Stimulated activated CD4-positive, alpha-beta T cell treated with anti-CD3 and anti-CD28 coated beads, TNF-alpha, amount 100 ng/mL, for 1 hour (primary cell): ENCODE measurements around the gene PTCRA.
"Not testable (repeated sequence)": the region's sequence is repeated elsewhere in the genome, so short reads cannot be mapped to it uniquely, and the experiment has no call there.

Experiments
- DNase-seq, 3 donors: peaks; one replicate each; pipeline ENCODE4 v3.0.0-alpha.2; 2020; ENCODE audit warnings: low read depth in 3 of 3, low spot score in 1 of 3

The PTCRA gene, protein sequence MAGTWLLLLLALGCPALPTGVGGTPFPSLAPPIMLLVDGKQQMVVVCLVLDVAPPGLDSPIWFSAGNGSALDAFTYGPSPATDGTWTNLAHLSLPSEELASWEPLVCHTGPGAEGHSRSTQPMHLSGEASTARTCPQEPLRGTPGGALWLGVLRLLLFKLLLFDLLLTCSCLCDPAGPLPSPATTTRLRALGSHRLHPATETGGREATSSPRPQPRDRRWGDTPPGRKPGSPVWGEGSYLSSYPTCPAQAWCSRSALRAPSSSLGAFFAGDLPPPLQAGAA

DNA sequence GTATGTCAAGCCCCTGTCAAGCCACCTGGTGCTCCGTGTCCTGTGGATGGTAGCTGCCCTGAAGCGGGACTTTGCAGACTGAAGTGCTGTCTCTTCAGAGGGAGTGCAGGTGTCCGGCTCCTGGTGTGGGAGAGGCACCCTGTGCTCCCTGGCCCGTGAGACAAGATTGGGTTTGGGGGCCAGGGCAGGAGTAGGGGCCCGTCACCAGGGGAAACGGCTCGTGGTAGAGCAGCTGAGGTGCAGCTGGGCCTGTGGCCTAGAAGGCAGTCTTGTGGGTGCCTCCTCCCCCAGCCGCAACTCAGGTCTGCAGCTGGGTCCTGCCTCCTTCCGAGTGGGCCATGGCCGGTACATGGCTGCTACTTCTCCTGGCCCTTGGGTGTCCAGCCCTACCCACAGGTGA is at the start of gene PTCRA:
PTCRA (plus strand) TSS at position 322 of the 400 bp plus-strand sequence; CDS start at position 339, 17 bp downstream.
- no peak for DNase-seq

DNA sequence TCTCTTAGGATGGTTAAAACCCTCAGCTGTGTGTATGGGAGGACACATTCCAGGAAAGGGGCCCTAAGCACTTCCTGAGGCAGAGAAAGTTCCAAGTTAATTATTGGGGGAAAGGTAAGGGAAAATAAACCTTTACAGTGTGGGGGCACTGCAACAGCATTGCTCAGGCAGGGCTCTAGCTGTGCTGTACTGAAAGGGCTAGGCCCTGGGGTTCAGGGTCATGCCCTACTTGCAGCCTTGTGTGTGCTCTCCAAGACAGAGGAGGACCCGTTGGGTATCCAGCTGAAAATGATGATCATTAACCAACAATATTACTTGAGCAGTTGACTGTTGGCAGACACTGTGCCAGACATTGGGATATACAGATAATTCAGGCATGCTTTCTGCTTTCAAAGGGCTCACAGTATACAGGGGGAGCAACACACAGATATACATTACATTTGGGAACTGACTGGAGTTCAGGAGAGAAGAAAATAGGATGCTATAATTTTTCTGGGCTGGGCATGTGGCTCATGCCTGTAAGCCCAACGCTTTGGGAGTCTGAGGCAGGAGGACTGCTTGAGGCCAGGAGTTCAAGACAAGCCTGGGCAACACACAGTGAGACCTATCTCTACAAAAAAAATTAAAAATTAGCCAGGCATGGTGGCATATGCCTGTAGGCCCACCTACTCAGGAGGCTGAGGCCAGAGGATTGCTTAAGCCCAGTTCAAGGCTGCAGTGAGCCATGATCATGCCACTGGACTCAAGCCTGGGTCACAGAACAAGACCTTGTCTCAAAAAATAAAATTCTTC is 45.5 kb upstream of the PTCRA start:
- DNase-seq, result no peak

DNA sequence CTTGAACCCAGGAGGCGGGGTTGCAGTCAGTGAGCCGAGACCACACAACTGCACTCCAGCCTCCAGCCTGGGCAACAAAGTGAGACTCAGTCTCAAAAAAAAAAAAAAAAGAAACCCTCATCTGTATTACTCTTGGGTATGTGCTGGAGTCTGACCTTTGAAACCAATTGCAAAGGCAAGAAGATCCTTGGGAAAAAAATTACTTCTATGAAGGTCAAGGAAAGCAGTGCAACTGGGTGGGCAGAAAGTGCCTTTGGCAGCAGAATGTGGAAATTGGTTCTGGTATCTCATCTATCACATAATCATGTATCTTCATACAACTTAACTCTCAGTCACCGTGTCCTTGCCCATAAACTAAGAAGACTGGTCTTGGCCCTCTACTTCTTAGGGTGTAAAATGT is 44.1 kb upstream of the PTCRA start:
- no peak for DNase-seq

DNA sequence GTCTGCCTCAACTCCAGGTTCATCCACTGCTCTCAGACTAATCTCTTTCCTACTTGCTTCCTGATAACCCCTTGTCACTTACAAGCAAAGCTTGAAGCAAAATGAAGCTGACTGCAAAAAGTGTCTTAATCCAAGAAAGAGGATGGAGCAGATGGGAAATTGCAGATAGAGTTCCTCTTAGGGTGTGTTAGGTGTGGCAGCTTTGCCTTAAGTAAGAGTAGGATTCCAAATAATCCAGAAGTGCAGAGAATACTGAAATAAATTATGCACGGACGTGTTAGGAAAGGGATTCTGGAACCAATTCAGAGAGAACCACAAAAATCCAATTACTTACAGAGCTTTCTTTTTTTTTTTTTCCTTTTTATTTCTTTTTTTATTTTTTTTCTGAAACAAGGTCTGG is 42.5 kb upstream of the PTCRA start:
- no peak for DNase-seq

DNA sequence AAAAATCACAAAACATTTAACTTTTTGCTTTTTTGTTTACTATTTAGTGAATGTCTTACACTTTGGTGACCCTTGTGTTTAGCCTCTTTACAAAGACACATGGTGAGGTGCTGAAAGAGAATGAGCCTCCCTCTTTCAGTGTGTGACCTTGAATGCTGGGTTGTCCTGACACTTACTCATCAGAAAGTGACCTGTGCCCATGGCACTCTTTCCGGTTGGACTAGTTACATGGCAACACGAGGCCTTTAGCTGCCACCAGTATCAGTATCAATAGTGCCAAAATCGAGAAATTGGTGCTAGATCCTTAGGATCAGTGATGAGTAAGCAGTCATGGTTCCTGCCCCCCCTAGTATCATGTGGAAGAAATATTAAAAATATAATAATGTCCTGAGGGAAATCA is 38.2 kb upstream of the PTCRA start:
- no peak for DNase-seq

DNA sequence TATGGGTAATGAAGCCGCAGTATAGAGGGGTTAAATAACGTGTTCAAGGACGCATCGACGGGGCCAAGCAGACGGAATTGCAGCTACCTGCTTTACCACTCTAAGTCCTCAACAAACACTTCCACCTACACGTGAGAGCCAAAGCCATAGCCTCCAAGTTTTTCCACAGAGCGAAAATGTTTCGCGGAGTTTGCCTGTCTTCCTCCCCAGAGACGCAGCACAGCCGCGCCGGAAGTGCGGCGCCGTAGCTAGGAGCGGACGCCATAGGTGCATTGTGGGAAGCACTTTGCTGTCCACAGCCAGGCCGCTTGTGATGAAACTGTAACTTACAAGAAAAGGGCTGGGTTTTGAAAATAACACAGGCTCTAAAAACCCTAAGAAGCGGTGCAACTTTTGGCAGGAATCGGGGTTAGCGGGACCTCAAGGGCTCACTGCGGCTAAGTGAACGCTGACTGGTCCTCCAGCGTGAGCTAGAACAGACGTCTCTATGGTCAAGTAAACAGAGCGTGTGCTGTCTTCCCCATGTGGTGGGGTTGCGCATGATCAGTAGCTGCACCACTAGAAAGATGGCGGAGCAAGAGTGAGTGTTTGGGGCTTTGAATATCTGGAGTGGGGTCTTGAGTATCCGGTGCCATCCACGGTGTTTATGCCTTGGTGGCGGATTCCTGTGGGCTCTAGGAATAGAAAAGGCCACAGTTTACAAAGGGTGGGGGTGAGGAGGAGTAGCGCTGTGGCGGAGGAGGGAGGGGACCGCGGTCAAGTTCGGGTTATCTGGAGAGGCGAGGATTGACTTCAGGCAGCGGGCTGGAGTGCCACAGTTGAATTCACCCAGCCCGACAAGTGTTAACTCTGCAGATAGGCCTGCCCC is 36.2 kb upstream of the PTCRA start, which contains the start of gene RPL7L1:
RPL7L1 (plus strand) TSS at position 245 of the 868 bp plus-strand sequence; CDS start at position 540, 295 bp downstream.
- peak; percentile 60 to 63 (median 62) for DNase-seq

DNA sequence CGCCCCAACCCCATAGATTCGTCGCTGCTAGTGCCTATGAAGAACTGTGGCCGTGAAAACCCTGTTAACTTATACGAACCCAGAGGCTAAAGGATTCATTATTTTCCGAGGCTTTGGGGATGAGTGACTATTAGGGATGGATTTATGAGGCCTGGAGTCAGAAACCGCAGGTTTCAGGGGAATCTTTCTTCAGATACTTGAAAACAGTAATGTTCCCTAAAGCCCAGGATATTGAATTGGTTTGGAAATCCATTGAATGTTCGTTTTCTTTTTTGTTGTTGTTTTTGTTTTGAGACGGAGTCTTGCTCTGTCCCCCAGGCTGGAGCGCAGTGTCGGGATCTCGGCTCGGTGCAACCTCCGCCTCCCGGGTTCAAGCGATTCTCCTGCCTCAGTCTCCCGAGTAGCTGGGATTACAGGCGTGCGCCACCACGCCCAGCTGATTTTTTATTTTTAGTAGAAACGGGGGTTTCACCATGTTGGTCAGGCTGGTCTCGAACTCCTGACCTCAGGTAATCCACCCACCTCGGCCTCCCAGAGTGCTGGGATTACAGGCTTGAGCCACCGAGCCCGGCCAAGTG is 35.5 kb upstream of the PTCRA start:
- not testable (repeated sequence) for DNase-seq

DNA sequence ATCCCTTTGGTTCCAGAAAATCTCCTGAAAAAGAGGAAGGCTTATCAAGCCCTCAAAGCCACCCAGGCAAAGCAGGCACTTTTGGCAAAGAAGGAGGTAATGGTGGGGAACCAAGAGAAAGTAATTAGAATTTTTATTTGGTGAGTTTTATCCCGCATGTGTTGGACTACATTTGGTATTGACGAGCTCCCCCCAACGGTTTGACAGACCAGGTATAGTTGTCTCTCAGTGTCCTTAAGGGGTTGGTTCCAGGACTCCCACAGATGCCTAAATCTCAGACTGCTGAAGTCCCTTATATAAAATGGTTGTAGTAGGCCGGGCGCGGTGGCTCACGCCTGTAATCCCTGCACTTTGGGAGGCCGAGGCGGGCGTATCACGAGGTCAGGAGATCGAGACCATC is 35.0 kb upstream of the PTCRA start:
- DNase-seq, result not testable (repeated sequence)

DNA sequence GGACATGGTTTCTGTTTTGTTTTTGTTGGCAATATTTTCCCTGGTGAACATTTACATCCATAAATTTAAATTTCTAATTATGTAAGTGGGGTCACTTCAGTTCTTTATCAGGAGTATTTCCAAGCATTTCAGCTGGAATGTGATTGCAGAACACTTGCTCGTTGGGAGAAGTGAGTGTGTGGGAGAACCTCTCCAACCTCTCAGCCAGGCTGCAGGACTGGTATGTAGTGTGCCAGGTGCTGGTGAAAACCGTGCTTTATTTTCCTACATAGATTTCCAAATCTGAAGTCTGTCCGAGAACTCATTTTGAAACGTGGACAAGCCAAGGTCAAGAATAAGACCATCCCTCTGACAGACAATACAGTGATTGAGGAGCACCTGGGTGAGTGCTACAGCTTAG is 30.2 kb upstream of the PTCRA start:
- DNase-seq, result no peak

DNA sequence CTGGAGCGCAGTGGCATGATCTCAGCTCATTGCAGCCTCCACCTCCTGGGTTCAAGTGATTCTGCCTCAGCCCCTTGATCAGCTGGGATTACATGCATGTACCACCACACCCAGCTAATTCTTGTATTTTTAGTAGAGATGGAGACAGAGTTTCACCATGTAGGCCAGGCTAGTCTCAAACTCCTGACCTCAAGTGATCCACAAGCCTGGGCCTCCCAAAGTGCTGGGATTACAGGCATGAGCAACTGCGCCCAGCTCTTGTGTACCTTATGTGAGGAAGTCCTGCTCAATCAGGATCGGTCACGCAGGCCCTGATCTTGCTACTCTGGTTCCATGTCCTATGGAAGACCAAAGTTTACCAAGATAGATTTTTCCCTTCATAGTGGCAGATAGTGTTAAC is 27.7 kb upstream of the PTCRA start:
- DNase-seq, result not testable (repeated sequence)

DNA sequence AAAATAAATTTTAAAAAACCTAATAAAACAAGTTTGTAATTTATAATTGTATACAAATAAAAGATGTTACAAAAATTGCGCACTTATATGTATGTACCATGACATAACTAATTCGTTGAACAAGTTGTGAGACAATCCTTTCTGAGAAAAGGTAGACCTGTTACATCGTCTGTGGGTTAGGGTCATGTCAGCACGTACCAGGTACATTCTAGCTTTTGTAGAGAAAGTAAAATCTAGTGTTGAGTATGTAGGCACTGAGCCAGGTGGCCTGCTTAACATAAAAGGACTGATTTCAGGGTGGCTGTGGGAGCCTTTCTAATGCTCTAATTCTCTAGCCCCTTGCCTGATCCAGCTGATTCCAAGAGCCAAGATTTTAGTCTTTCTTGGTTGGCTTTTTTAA is 26.0 kb upstream of the PTCRA start:
- no peak for DNase-seq

DNA sequence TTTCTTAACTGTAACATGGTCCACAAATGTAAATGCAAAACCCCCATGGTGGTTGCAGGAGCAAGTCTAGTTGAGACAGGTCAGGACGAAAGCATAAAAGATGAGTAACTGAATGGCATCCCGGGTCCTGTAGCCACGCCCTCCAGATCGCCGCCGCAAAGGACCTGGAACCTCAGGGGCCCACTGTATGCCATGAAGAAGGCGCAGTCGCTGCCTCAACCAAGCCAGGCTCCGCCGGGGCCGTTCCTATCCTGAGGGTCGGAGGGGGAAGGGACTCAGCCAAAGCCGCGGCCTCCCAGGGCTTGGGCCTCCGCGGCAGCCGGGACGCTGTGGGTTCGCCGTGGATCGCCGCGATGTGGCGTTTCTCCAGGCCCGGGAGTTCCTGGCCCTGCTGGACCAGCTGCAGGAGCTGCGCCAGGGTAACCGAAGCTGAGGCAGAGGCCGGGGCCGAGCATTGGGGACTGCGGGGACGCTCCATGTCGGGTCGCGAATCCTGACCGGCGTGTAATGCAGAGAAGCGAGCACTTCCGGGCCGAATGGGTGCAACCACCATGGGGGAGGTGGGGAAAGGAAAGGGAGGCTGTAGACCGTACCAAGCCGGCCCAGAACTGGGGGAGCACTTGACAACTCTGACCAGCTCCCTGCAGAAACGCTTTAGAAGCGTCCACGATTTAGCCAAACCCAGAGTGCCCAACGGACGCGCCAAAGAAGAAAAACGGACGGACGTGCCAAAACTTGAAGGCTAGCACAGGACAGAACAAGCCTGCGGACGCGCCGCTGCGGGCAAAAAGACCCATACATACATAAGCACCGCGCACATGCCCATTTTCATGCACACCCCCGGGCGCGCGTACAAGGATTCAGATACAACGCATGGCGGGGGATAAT is 25.3 kb upstream of the PTCRA start:
- DNase-seq, result peak; percentile 68 to 74 (median 69)

DNA sequence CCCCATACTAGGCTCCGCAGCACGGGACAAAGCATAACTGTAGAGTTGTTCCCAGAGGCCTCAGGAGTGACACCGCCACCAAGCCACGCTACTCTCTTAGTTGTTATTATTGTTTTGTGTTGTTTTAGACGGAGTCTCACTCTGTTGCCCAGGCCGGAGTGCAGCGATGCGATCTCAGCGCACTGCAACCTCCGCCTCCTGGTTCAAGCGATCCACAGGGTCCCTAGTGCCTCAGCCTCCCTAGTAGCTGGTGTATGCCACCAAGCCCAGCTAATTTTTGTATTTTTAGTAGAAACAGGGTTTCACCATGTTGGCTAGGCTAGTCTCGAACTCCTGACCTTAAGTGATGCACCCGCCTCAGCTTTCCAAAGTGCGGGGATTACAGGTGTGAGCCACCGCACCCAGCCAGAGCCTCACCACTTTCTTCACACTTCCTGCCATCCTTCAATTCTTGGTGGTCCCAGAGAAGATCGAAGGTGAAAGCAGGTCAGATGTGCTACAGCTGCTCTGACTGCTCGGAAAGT is 24.6 kb upstream of the PTCRA start:
- no peak for DNase-seq

DNA sequence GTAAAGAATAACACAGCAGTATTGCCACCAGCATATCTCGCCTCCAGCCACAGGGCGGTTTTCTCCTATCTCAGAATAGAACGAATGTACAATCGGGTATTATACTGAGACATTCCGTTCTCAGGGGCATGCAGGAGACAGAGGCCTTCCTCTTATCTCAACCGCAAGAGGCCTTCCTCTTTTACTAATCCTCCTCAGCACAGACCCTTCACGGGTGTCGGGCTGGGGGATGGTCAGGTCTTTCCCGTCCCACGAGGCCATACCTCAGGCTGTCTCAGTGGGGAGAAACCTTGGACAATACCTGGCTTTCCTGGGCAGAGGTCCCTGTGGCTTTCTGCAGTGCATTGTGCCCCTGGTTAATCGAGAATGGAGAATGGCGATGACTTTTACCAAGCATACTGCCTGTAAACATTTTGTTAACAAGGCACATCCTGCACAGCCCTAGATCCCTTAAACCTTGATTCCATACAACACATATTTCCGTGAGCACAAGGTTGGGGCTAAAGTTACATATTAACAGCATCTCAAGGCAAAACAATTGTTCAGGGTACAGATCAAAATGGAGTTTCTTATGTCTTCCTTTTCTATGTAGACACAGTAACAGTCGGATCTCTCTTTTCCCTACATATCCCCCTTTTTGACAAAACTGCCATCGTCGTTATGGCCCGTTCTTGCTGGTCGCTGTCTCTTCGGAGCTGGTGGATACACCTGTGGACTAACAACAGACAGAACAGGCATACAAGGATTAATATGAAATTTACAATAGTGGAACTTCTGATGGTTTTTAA is 21.6 kb upstream of the PTCRA start:
- not testable (repeated sequence) for DNase-seq

DNA sequence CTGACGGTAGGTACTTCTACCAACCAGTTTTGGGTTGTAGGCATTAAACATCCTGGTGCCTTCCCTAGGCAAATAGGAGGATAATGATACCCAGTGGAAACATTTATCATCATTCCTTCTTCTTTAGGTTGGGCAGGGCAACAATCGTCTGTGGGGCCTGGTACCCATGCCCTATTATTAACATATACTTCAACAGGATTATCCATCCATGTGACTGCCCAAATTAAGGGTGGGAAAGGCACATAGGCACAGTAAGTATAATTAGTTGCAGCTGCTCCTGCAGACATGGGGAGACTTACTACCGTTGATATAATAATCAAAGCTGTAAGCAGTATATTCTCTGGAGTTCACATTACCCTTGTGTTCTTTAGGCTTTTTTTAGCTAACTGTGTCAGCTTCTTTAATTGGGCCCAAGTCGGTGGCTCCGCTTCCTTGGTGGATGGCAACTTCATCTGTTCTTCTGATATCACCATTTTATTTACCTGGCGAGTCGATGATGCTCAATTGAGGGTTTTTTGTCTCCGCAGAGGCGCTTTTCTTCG is 19.6 kb upstream of the PTCRA start:
- DNase-seq, result no peak

DNA sequence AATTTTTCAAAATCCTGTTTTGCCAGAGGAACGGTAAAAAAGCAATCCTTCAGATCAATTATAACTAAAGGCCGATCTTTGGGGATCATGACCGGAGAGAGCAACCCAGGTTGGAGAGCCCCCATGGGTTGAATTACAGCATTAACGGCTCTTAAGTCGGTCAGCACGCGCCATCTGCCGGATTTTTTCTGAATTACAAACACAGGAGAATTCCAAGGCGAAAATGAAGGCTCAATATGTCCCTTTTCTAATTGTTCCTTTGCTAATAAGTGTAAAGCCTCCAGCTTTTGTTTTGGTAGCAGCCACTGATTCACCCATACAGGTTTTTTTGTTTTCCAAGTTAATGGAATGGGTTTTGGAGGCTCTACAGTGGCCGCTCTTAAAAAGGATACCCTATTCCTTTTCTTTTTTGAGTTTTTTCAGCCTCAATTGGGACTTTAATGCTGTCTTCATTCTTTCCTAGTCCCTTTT is 16.9 kb upstream of the PTCRA start:
- peak in 2 of 3 donors; percentile 35 to 49 for DNase-seq

DNA sequence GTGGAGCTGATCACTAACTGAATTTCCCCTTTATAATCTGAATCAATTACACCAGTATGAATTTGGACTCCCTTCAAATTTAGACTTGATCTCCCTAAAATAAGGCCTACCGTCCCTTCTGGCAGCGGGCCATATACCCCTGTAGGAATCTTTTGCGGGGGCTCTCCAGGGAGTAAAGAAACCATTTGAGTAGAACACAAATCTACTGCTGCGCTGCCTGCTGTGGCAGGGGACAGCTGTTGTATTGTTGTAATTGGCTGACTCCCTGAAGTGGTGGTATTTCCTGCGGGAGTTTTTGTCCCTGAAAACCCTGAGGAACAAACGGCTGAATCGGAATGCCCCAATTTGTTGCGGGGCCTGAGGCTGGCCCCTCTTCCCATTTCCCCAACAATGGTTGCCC is 16.0 kb upstream of the PTCRA start:
- no peak for DNase-seq

DNA sequence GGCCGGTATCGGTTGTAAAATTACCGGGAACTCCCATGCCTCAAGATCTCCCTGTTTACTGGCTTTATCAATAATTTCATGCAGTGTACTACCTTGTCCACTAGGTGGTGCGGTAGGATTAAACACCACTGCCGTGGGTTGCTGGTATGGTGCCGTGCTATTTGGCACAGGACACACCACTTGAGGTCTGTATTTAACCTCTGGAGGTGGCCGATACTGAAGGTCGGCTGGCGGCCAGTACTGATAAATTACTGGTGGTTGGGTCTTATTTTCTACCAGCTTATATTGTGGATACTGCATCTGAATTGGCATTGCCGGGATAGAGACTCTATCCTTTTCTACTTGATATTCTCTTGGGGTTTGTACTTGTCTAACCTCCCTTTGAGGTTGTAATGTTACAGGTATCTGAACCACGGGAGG is 14.3 kb upstream of the PTCRA start:
- DNase-seq, result peak; percentile 28 to 51 (median 39)
